ENCODE measurements around the gene PHLDA3.

- no peak for TF ChIP-seq CTCF (IDR thresholded peaks at IDR 0.05 in 4 of 5, conservative IDR thresholded peaks at IDR 0.05 in 1 of 5)
- no peak for TF ChIP-seq POLR2A (IDR thresholded peaks at IDR 0.05)
Measured at GRCh38 chr1:201483373-201483949, 14.5 kb upstream of the PHLDA3 start.
